ENCODE measurements around the gene SLC25A13. TPM values are rescaled to one million over a fixed set of nuclear protein-coding genes. Genes with fewer than 3 reads are reported as not detected.

Gene SLC25A13
- total RNA-seq, 4 donors from 2014 or later: 9.2 to 30.8 (median 13.6) TPM

DNA sequence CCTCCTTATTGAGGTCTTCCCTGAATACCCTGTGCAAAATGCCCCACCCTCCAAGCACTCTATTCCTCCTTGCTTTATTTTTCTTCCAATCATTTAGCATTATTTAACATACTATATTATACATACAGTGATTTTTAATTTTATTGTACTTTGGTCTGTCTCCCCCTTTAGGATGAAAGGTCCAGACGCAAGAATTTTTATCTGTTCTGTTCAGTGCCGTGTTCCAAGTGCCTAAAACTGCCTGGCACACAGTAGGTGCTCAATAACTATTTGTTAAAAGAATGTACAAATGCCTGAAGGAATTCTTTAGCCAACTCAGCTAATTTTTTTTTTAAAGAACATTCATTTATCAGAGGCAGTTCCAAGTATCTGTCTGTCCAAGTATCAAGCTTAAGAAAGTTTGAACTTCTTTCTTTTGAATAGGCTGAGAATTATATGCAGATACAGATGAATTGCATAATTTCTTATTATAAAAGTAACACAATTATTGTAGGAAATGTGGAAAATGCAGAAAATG is 34.1 kb upstream of the SLC25A13 start:
- Histone ChIP-seq H3K4me1 (no peaks in the 10 kb centered on the region), H3K27ac (no peak overlapping the region), H3K9me3 (no peaks in the 10 kb centered on the region), H3K36me3 (no peaks in the 10 kb centered on the region), H3K27me3 (no peaks in the 10 kb centered on the region), H3K4me3 (no peak overlapping the region)
- DNase-seq: no peak
- TF ChIP-seq POLR2A (IDR thresholded peaks at IDR 0.05) (no peak), CTCF (IDR thresholded peaks at IDR 0.05 in 4 of 5, conservative IDR thresholded peaks at IDR 0.05 in 1 of 5) (no peak)
- no peak for ATAC-seq
- intact Hi-C loops (cut with DNase I; ENCODE audit: low total_unique reads): no loop called here
- in situ Hi-C loops (cut with MboI; ENCODE audit: low sequenced_read_pairs in 4 of 4): no loop called here

GRCh38 chr7:96354881-96355280 is 33.0 kb upstream of the SLC25A13 start:
- in situ Hi-C loops (cut with MboI; ENCODE audit: low sequenced_read_pairs in 4 of 4) (no loop called here), intact Hi-C loops (cut with DNase I; ENCODE audit: low total_unique reads) (no loop called here)
- no peaks in the 10 kb centered on the region for H3K4me1 ChIP-seq
- no peaks in the 10 kb centered on the region for H3K9me3 ChIP-seq
- no peaks in the 10 kb centered on the region for H3K36me3 ChIP-seq
- H3K27me3 ChIP-seq: no peaks in the 10 kb centered on the region
- ATAC-seq (no peak), DNase-seq (no peak)
- H3K4me3 ChIP-seq: no peak overlapping the region
- no peak for TF ChIP-seq CTCF (IDR thresholded peaks at IDR 0.05 in 4 of 5, conservative IDR thresholded peaks at IDR 0.05 in 1 of 5)
- H3K27ac ChIP-seq: no peak overlapping the region

DNA sequence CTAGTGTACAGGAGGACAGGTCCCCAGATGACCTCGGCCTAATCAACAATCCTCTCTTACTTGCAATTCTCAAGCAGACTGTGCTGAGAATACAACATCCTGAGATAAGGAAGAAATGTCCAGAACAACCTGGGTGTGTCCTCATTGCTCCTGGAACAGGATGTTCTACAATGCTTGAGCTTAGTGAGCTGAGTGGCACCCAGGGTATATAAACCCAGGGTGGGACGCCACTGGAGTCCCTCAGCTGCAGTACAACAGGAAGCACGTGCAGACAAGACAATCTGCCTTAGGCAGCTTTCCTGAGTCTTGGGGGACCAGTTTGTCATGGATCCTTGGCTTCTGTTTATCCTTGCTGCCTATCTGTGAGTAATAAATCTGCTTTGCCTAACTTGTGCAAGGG is 27.7 kb upstream of the SLC25A13 start:
- TF ChIP-seq CTCF (IDR thresholded peaks at IDR 0.05 in 4 of 5, conservative IDR thresholded peaks at IDR 0.05 in 1 of 5) (no peak), POLR2A (IDR thresholded peaks at IDR 0.05) (no peak)
- Histone ChIP-seq H3K27ac (peak overlapping the region in 2 of 4 donors; percentile 29 to 66), H3K9me3 (no peaks in the 10 kb centered on the region), H3K4me3 (no peak overlapping the region), H3K36me3 (no peaks in the 10 kb centered on the region), H3K4me1 (no peaks in the 10 kb centered on the region), H3K27me3 (no peaks in the 10 kb centered on the region)
- peak; percentile 81 to 85 for ATAC-seq
- intact Hi-C loops (cut with DNase I; ENCODE audit: low total_unique reads) (no loop called here), in situ Hi-C loops (cut with MboI; ENCODE audit: low sequenced_read_pairs in 4 of 4) (no loop called here)
- DNase-seq: peak in 1 of 2 donors; percentile 48

- TF ChIP-seq CTCF (IDR thresholded peaks at IDR 0.05 in 4 of 5, conservative IDR thresholded peaks at IDR 0.05 in 1 of 5) (no peak), POLR2A (IDR thresholded peaks at IDR 0.05) (no peak)
- Histone ChIP-seq H3K36me3 (no peaks in the 10 kb centered on the region), H3K4me3 (no peak overlapping the region), H3K9me3 (no peaks in the 10 kb centered on the region), H3K27me3 (no peaks in the 10 kb centered on the region), H3K27ac (no peak overlapping the region), H3K4me1 (no peaks in the 10 kb centered on the region)
- intact Hi-C loops (cut with DNase I; ENCODE audit: low total_unique reads): no loop called here
- in situ Hi-C loops (cut with MboI; ENCODE audit: low sequenced_read_pairs in 4 of 4): no loop called here
- no peak for DNase-seq
- ATAC-seq: no peak
Observed at GRCh38 chr7:96347471-96347870, 25.6 kb upstream of the SLC25A13 start.

DNA sequence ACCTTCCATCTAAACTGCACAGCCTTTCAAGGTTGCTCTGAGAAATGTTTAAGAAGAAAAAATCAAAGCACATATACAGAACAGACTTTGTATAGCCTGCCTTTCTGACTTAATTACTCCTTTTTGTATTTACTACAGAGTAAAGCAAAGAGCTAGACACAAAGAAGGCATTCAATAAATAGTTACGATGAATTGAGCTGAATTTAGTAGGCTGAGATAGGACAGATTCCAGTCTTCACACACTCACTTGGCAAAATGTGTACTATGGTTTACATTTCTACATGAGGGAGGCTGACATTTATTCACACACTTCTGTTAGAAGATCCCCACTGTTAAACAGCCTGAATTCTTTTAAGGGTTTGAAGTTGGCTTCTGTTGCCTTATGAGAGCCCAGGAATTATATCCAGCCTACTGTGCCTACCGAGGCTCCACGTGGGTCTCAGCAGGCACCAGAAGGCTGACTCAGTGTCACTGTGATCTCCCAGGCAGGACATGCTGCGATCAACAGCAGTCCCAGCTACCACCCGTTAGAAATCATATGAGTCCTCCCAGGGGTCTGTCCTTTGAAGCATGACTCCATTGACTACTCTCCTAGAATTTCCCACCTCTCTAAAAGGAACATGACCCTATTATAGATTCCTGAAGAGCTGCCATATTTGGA is 24.5 kb upstream of the SLC25A13 start:
- Histone ChIP-seq H3K9me3 (no peaks in the 10 kb centered on the region), H3K4me3 (no peak overlapping the region), H3K27me3 (no peaks in the 10 kb centered on the region), H3K4me1 (no peaks in the 10 kb centered on the region), H3K27ac (no peak overlapping the region), H3K36me3 (no peaks in the 10 kb centered on the region)
- in situ Hi-C loops (cut with MboI; ENCODE audit: low sequenced_read_pairs in 4 of 4): no loop called here
- intact Hi-C loops (cut with DNase I; ENCODE audit: low total_unique reads): no loop called here
- DNase-seq (no peak), ATAC-seq (no peak)
- TF ChIP-seq CTCF (IDR thresholded peaks at IDR 0.05 in 4 of 5, conservative IDR thresholded peaks at IDR 0.05 in 1 of 5): no peak
- no peak for TF ChIP-seq POLR2A (IDR thresholded peaks at IDR 0.05)
